HG03432 (cell line): Measurements from ENCODE around the gene MYO1A.
"Not testable (repeated sequence)": the region's sequence is repeated elsewhere in the genome, so short reads cannot be mapped to it uniquely, and the experiment has no call there.

Experiments
- ATAC-seq: cut with Tn5 transposase; IDR thresholded peaks from one replicate; pipeline ENCODE4 v1.9.1; 2021; ENCODE audit warnings: mild to moderate bottlenecking, moderate library complexity; ENCODE audit not compliant: unreplicated experiment

The MYO1A gene

DNA sequence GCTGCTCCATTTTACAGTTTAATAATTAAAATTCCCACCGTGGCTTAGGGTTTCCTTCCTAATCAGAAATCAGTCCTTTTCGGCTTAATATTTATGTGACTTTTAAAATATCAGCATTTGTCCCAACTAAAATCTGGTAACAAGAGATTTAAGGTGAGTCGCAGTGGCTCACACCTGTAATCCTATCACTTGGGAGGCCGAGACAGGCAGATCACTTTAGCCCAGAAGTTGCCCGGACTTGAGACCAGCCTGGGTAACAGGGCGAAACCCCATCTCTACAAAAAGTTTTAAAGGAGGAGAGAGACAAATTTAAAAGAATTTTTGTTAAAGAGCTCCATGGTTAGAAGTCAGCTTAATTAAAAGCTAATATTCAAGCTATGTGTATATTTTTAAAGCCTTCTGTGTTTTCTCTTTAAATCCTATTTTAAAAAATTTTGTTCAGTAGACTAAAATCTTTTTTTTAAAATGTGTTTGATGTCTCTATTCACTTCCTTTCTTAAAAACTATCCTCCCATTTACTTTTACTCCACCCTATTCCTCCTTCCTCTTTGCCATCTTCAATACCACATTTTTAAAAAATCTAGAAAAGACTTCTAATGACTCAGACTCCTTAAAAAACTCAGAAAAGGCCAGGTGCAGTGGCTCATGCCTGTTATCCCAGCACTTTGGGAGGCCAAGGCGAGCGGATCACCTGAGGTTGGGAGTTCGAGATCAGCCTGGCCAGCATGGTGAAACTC is 29.8 kb downstream of the MYO1A start:
- no peak for ATAC-seq

DNA sequence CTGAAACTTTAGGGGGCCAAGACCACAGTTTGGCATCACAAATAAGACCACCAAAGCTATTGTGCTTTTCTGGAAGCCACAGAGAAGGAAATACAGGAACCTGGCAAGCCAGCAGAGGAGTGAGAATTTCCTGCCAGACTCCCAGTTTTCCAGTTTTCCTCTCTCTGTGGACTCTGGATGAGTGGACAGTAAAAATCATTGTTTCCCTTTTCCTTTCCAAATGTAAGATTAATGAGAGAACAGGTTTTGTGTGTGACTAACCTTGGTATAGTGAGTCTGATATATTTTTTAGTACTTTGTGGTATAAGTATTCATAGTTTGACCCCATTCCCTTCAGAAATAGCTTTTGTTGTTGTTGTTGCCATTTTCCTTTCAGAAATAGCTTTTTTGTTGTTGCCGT is 31.0 kb downstream of the MYO1A start:
- no peak for ATAC-seq

DNA sequence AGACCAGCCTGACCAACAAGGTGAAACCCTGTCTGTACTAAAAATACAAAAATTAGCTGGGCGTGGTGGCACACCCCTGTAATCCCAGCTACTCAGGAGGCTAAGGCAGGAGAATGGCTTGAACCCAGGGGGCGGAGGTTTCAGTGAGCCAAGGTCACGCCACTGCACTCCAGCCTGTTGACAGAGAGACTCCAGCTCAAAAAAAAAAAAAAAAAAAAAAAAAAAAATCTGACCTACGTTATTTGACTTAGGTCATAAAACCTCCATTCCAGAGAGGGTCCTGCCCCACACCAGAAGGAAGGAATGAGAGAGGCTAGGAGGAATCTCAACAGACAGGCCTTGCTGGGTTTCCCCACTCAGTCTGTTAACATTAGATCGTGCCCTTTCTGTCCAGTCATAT is 31.6 kb downstream of the MYO1A start:
- ATAC-seq = not testable (repeated sequence)

DNA sequence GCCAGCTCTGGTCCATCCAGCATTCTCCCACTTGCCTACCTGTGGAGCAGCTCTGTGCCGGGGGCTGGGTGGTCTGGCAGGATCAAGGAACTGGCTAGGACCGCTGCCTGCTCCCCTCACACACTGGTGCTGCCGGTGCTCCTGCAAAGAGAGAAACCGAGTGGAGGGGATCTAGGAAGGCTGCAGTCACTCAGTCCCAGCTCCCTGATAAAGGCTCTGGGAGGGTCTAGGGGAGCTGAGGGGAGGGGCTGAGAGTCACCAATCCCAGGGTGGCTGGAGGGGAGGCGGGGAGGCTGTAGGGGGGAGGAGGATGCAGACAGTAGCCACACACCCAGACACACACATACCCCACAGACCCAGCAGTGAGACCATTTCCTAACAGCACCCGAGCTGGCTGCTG is 33.6 kb downstream of the MYO1A start, which contains the start of gene TAC3:
Gene TAC3 (minus strand): TSS at position 182 of the 400 bp plus-strand sequence. CDS start 732 bp downstream, outside the sequence.
- no peak for ATAC-seq

DNA sequence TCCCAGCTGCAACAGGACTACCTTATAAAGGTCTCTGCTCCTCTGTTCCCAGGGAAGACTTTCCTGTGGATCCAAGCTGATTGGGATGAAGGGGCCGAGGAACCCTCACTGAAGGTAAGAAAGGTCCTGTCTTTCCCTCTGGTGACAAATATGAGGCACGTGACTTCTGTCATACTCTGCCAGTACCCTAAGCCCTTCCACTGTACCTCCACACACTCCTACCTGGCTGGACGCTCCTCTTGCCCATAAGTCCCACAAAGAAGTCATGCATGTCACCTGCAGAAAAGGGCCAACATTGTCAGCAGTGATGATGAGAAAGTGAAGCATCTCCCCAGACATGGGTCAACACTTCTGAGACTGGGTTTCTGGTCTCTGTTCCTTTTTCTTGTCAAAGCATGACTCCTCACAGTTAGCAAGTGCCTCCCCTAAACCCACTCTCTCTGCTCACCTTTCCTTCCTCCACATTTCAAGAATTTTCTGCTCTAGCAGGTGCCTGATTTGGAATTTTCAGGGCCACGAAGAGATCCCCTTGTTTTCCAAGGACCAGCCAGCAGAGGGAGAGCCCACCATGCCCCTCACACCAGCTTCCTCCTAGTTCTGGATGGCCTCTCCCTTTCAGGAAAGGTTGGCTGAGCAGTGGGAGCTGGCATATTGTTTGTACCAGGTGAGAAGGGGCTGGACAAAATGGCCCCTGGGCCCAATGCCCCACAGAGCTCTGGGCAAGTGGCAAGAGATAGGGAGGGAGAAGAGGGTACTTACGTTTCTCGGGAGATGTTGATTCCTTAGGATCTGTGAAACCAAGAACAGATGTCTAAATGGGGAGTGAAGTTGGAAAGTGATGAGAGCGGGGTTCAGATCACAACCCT is 37.1 kb downstream of the MYO1A start:
- ATAC-seq = peak; percentile 70

DNA sequence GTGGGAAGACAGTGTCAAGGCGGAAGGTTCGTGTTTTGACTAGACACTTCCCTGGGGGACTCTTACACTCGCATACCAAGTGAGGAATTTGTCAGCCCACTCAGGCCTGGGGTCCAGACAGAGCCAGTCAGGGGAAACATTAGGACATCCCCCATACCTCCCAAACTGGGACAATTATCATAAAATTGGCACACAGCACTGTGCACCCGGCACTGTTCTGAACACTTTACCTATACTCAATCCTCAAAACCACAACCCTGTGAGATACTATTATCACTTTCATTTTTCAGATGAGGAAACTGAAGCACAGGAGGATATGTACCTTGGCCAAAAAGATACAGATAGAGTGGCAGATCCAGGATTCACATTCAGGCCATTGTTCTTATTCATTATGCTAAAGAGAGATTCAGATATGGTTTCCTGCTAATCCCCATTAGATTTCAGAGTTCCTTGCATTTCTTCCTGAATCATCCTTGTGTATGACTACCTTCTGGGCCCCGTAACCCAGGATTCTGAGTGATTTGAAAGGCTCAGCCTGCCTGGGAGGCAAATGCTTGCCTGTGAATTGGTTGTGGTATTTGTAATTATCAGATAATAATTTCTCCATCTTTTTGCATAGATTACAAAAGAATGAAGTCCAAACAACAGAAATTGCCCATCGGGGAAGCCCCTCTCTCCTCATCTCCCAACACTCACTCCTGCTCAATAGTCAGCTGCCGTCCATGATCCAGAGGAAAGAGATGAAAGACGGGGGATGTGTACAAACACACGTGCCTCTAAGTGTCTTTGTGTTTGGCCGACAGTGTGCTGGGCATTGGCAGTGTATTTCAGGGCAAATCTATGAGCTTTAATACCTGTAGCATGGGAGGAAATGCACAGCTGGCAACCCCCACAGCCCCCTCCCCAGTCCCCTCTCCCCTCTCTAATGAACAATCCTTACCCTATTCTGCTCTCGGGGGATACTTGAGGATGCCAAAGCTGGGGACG is 38.2 kb downstream of the MYO1A start:
- no peak for ATAC-seq

DNA sequence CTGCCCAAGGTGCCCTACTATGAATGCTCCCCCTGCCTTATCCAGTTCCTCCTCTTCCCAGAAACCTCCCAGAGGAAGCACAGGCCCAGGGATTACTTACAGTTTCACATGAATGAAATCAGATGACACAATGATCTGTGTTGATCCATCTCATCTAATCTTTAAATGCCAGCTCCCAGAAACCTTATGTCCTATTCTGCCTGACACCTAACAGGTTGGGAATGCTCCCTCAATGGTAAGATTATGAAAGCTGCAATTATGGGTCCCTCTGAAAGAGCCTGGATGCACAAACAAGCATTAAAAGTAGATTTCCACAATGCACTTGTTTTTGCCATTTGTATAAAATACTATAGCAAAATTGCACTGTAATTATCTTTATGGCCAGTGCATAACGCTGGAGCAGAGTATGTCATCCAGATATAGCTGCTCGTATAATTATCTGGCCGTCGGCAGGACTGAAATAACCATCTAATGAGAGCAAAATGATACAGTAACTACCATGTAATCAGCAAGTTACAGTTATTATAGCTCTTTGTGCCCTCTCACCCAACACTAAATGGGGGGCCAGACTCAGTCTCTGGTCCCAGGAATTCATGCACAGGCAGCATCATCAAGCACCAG is 39.2 kb downstream of the MYO1A start:
- no peak for ATAC-seq

DNA sequence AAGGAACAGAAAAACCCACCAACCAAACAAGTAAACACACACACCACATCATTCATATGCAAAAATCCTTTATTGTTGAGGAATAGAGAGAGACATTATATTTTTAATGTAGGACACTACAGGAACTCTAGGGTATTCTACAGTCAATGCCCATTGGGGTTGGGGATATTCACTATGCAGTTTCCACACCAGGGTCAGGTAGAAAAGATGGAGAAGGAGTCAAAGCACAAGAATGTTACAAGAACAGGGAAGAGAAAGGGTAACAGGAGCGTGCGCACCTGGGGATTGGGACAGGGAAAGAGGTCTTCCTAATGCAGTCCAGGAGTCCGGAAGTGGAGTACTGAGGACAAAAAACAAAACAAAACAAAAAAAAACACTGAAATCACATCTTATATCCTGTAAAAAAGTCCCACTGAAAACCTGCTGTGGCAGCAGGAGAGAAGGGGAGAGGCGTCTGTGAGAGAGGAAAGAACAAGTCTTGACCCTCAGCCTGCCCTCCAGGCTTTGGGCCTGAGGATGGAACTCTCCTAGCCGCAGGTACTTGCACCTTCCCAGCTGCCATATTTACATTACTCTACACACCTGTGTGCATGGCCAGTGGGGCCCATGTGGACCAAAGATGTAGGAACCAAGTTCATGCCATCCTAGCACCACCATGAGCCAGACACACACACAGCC is 39.8 kb downstream of the MYO1A start:
- ATAC-seq = no peak

DNA sequence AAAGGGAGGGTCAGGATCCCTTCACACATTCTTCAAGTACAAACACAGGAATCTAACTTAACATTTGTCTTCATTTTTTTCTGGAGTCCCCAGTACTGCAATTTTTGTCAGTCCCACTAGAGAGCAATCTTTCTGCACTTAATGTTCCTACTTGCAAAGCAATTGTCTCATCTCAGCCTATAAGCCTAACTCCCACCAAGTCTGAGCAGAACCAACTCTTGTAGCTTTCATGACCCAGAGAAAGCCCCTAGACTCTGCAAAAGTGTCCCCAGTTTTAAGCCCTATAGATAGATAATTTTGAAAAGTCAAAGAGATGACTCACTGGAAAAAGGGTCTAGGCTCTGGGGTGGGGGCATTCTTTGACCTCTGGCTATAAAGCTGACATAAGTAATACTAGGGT is 41.8 kb downstream of the MYO1A start:
- no peak for ATAC-seq

DNA sequence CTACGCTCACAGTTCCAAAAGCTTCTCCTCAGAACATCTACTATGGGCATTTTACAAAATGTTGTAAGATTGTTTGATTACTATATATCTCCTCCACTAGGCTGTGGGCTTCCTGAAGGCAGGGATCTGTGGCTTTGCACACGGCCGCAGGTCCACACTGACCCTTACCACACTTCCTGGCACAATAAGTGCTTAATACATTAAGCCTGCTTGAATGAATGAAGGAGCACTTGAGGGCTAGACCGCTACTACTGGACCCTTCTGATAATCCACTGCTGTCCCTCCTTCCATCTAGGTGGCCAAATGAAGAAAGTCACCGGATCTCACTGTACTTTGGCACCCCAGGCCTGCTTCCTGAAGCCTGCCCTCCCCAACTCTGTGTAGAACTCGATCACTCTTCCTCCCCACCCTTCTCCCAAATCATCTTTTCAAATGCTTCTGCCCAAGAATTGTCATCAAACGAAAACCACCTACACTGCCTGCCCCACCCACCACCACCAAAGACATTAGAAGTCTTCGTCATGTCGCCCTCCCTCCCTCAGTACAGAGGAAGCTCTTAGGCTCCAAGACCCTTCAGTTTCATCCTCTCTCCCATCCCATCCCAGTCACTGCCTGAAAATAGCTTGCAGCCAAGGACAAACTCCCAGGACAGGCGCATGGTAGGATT is 43.0 kb downstream of the MYO1A start:
- no peak for ATAC-seq

DNA sequence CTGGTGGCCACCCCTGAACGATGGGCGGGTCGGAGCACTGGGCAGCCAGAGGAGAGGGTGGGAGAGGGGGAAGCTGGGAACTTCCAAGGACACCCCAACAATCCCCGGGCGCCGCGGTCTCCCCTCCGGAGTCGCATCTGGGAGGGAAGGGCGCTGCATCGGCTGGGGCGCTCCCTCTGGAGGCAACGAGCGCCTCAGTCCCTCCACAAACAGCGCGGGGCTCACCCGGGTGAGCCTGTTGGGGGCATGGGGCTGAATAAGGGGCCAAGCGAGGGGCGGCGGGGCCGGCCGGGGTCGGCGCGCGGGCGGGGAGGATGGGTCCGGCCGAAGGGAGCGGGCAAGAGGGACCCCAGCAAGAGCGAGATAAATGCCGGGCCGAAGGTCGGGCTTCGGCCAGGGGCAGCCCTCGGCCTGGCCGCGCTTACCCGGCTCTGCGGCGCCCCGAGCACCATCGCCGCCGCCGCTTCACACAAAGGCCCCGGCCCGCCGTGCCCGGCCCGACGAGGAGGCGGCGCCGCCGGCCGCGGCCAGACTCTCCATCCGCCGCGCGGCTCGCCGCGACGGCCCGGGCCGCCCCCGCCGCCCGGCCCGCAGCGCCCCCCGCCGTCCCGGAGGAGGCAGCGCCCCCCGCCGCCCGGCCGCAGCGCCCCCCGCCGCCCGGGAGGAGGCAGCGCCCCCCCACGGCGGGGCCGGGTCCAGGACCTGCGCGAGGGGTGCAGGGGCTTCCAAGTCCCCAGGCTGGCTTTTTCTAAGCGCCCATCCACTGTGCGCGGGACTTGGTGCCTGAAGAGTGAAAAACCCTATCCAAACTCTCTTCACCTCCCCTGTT is 43.7 kb downstream of the MYO1A start, which contains the start of gene ZBTB39:
Gene ZBTB39 (minus strand): TSS at position 567 of the 829 bp plus-strand sequence. CDS start 1,629 bp downstream, outside the sequence.
- ATAC-seq = peak; percentile 79

DNA sequence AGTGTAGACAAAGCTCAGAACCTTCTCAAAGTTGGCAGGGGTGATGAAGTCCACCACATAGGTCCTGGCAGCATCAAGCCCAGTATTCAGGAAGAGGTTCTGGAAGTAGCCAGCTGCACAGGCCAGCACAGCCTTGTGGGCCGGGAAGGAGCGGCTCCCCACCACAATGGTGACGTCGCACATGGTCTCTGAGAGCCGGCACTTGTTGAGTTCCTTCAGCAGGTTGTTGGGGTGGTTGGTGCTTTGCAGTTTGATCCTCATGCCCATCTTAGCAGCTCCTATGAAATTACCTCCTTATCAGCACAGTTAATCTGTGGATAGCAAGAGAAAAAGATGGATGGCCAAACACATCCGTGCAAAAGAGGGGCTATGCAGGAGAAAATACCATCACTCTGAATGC is 45.3 kb downstream of the MYO1A start:
- ATAC-seq = no peak

DNA sequence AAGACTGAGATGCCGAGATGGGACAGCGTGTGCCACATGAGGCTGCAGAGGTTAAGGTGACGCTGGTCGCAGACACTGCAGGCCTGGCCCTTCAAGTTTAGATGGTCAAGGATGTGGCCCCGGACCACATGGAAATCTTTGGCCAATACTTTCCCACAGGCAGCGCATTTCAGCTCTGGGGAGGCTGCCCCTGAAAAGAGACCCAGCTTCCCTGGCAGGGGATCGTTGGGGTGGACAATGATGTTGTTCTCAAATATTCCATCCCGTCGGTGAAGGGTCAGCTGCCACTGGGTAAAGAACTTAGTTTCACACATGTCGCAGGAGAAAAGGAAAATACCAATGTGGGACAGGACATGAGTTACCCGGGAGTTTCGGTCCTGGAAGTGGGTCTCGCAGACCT is 46.5 kb downstream of the MYO1A start:
- ATAC-seq = no peak

DNA sequence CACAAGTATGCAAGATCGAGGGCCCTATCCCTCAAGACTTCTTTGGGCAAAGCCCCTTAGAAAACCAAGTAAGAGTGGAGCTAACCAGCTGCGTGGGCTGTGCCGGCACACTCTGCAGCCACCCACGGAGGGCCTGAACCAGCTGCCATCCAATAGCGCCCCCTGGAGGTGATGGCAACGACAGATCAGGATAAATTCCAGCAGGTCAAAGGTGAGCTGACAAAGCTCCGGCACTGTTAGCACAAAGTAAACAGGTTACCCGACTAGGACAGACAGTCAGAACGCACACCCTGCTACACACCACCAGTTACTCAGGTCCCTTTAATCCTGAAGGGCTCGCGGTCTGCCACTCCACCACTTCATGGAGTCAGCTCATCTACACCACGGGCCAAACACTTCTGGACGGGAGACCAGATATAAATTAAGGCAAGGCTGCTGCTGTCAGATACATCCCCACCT is 48.5 kb downstream of the MYO1A start:
- no peak for ATAC-seq

DNA sequence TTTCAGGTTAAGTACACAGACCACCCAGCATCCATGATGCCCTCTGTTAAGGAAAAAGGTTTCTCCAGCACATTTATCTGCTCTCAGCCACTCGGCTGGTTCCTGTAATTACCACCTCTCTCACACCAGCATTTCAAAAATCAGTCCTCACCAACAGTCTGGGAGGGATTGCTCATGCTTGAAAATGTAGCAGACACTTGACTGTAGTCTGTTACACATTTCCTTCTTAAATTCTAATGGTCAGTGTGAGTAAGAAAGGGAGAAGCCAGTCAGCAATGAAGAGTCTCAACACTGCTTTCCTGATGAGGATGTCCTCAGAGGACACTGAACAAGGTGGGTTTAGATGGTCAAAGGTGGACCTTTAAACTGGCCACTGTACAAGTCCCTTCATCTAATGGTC is 49.5 kb downstream of the MYO1A start:
- no peak for ATAC-seq

DNA sequence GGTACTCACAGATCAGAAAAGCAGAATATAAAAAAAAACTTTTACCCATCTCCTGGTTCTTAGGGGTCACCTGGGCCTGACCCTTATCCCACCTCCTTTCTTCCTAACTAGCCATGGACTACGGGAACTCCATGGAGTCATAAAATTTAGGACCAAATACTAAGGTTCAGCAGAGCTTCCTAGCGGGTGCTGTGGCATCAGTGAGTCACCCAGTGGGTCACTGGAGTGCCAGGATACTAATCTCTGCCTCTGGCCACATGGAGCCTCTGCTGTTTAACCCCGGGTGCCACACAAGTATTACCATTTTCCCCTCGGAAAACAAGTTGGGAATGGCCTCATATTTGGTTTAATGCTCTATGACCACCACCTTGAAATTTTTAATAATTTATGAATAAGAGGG is 50.5 kb downstream of the MYO1A start:
- ATAC-seq = no peak

DNA sequence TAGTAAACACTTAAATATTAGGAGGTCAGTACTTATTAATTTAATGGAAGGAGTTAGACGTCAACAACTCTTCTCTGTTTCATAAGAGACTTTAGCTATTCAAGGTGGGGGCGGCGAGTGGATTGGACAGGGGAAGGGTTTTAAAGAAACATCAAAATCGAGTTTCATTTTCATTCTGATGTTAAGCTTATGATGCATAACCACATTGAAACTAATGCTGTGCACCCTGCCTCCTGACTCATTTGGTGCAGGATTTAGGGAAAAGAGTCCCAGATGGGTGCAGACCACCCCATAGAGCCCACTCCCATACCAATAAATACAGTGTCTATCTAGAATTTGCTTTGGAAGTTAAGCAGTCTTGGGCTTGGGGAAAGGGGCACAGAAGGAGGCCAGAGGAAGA is 50.9 kb downstream of the MYO1A start:
- peak; percentile 85 for ATAC-seq

DNA sequence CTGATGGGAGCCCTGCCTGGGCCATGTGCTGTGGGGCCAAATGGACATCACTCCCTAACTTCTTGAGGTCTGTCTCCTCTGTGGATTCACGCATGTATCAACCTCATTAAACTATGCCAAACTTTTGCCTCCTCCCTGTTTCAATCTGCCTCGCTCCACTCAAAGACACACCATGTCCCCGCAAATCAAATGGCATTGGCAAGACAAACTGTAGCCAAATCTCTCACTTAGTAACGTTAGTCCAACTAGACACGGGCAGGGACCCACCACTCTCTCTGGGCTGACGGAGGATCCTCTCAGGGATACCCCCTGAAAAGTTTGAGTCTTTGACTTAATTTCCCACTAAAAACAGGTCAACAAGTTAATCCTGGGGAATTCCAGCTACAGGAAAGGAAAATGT is 51.6 kb downstream of the MYO1A start:
- no peak for ATAC-seq
